ENCODE data around the gene SVOPL. TPM values are rescaled to one million over a fixed set of nuclear protein-coding genes. Genes with fewer than 3 reads are reported as not detected.

SVOPL gene
- total and polyA plus RNA-seq, 2 experiments from 2014 or later: 2.3 to 4.5 TPM

DNA sequence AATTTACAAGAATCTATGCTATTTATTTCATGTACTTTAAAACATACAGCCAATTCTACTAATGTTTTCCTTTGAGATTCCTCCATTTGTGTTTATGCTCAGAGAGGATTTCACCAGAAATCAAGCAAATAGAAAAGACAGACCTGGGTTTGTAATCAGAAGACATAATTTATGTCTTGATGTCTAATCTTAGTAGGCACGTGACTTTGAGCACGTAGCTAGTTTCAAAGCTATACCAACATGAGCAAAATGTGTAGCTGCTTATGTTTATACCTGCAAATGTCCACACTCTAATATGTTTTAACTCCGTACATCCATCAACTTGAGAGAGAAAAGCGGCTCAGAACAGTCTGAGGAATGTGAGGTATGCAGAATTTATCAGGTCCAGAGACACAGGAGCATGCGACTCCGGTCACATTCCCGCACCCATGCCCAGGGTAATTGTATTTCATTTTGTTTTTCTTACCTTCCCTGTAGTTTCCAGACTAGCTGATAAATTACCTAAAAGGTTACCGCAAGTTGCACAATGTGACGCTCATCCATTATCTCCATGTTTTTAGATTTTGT lies 40.0 kb downstream of the SVOPL start:
- H3K27me3 ChIP-seq: no peaks in the 10 kb centered on the region
- DNase-seq (ENCODE audit: low read depth in 1 of 2, low spot score in 1 of 2): peak in 1 of 2 donors; percentile 70
- TF ChIP-seq, protein P1, sequence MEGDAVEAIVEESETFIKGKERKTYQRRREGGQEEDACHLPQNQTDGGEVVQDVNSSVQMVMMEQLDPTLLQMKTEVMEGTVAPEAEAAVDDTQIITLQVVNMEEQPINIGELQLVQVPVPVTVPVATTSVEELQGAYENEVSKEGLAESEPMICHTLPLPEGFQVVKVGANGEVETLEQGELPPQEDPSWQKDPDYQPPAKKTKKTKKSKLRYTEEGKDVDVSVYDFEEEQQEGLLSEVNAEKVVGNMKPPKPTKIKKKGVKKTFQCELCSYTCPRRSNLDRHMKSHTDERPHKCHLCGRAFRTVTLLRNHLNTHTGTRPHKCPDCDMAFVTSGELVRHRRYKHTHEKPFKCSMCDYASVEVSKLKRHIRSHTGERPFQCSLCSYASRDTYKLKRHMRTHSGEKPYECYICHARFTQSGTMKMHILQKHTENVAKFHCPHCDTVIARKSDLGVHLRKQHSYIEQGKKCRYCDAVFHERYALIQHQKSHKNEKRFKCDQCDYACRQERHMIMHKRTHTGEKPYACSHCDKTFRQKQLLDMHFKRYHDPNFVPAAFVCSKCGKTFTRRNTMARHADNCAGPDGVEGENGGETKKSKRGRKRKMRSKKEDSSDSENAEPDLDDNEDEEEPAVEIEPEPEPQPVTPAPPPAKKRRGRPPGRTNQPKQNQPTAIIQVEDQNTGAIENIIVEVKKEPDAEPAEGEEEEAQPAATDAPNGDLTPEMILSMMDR (IDR thresholded peaks at IDR 0.05; ENCODE audit: low read depth, low read length): no peak
- H3K36me3 ChIP-seq: no peaks in the 10 kb centered on the region
- H3K9me3 ChIP-seq (ENCODE audit: low read depth): no peaks in the 10 kb centered on the region
- H3K4me1 ChIP-seq (ENCODE audit: low read depth): peaks cover 51% of the 10 kb centered on the region
- peak overlapping the region; percentile 94 for H3K27ac ChIP-seq
- no peak overlapping the region for H3K4me3 ChIP-seq

GRCh38 chr7:138658889-138659288 lies 42.3 kb downstream of the SVOPL start:
- no peaks in the 10 kb centered on the region for H3K36me3 ChIP-seq
- no peaks in the 10 kb centered on the region for H3K9me3 ChIP-seq (ENCODE audit: low read depth)
- peaks cover 36% of the 10 kb centered on the region for H3K4me1 ChIP-seq (ENCODE audit: low read depth)
- H3K27me3 ChIP-seq: no peaks in the 10 kb centered on the region
- TF ChIP-seq, protein P1 (IDR thresholded peaks at IDR 0.05; ENCODE audit: low read depth, low read length): no peak
- no peak overlapping the region for H3K4me3 ChIP-seq
- H3K27ac ChIP-seq: no peak overlapping the region
- DNase-seq (ENCODE audit: low read depth in 1 of 2, low spot score in 1 of 2): no peak

DNA sequence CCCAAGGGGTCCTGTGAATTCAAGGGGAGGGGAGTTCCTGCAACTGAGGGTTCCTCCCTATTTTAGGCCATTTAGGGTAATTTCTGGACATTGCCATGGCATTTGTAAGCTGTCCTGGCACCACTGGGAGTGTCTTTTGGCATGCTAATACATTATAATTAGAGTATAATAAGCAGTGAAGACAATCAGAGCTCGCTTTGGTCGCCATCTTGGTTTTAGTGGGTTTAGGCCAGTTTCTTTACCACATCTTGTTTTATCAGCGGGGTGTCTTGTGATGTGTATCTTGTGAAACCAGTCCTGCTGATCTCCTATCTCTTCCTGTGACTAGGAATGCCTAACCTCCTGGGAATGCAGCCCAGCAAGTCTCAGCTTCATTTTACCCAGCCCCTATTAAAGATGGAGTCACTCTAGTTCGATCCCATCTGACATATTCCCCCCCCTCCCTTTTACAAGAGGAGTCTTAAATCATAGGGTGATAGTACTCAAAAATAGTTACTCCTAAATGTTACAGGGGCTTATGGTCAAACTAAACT lies 43.2 kb downstream of the SVOPL start:
- H3K27me3 ChIP-seq: no peaks in the 10 kb centered on the region
- no peak for DNase-seq (ENCODE audit: low read depth in 1 of 2, low spot score in 1 of 2)
- H3K9me3 ChIP-seq (ENCODE audit: low read depth): no peaks in the 10 kb centered on the region
- no peak overlapping the region for H3K27ac ChIP-seq
- no peak overlapping the region for H3K4me3 ChIP-seq
- H3K36me3 ChIP-seq: no peaks in the 10 kb centered on the region
- TF ChIP-seq, protein P1 (IDR thresholded peaks at IDR 0.05; ENCODE audit: low read depth, low read length): no peak
- peaks cover 26% of the 10 kb centered on the region for H3K4me1 ChIP-seq (ENCODE audit: low read depth)

- DNase-seq (ENCODE audit: low read depth in 1 of 2, low spot score in 1 of 2): no peak
- no peak overlapping the region for H3K4me3 ChIP-seq
Measured at GRCh38 chr7:138656952-138657351, 44.2 kb downstream of the SVOPL start.

DNA sequence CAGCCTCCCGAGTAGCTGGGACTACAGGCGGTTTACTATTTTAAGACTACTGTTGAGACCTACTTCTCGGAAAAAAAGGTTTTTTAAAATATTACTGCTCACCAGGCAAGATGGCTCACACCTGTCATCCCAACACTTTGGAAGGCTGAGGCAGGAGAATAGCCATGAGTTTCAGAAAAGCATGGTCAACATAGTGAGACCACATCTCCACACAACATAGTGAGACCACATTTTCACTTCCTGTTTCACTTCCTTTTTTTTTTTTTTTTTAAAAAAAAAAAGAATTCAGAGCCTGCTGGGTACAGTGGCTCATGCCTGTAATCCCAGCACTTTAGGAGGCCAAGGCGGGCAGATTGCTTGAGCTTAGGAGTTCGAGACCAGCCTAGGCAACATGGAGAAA lies 46.5 kb downstream of the SVOPL start:
- no peaks in the 10 kb centered on the region for H3K27me3 ChIP-seq
- H3K36me3 ChIP-seq: no peaks in the 10 kb centered on the region
- H3K4me3 ChIP-seq: no peak overlapping the region
- H3K27ac ChIP-seq: no peak overlapping the region
- TF ChIP-seq, protein P1 (IDR thresholded peaks at IDR 0.05; ENCODE audit: low read depth, low read length): no peak
- DNase-seq (ENCODE audit: low read depth in 1 of 2, low spot score in 1 of 2): no peak
- no peaks in the 10 kb centered on the region for H3K9me3 ChIP-seq (ENCODE audit: low read depth)
- no peaks in the 10 kb centered on the region for H3K4me1 ChIP-seq (ENCODE audit: low read depth)

More at GRCh38 chr7:138656952-138657351, 44.2 kb downstream of the SVOPL start:
- H3K27ac ChIP-seq: no peak overlapping the region
- H3K9me3 ChIP-seq (ENCODE audit: low read depth): no peaks in the 10 kb centered on the region
- TF ChIP-seq, protein P1 (IDR thresholded peaks at IDR 0.05; ENCODE audit: low read depth, low read length): no peak
- no peaks in the 10 kb centered on the region for H3K36me3 ChIP-seq
- H3K27me3 ChIP-seq: no peaks in the 10 kb centered on the region
- H3K4me1 ChIP-seq (ENCODE audit: low read depth): peaks cover 16% of the 10 kb centered on the region

Measured in cardiac muscle cell (in vitro differentiated cells and primary cell).